ENCODE results near the gene ADAM15.

DNA sequence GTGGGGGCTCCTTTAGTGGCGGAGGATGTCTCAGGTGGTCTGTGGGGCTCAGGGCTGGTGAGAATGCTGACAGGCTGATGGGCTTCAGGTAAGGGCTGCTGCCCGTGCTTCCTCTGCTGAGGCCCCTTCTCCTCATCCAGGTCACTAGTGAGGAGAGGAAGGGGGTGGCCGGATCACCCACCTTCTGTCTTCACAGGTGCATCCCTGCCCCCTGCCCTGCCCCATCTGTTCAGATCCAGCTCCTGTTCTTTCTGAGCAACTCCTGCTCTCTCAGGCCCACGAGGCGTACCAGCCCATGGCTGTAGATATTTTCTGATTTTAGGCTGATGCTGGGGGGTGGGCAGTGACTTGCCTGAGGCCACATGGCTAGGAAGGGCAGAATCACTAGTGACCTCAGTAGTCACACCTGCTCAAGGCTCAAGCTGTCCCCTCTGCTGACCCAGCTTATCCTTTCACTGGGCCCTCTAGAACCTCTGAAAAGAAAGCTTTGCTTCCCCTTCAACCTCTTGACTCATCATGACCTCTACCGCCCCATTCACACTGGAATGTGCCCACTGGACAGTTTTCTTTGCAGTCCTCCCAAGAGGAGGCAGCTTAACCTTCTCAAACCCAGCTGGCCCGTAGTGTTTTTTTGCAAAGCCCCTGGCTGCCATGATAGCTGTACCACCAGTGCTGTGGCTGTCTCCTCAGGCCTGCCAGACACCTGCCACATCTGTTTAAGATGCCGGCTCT, 32.3 kb upstream of the ADAM15 start:
- TF ChIP-seq ZNF157 (tag by site-specific recombination; IDR thresholded peaks at IDR 0.05) (no peak), REPIN1 (tag by site-specific recombination; IDR thresholded peaks at IDR 0.05; ENCODE audit: low read depth) (no peak), ZBTB1 (tag by site-specific recombination; IDR thresholded peaks at IDR 0.05) (no peak), KLF16 (tag by site-specific recombination; IDR thresholded peaks at IDR 0.05) (no peak), ZSCAN4 (tag by site-specific recombination; IDR thresholded peaks at IDR 0.05) (no peak)

Data from HEK293 (cell line).